Activated CD8-positive, alpha-beta memory T cell treated with anti-CD3 and anti-CD28 coated beads, Interleukin-2, amount 50 U/mL, for 24 hours (primary cell): ENCODE measurements around the gene PARVB.

Experiments used
- DNase-seq: peaks from one replicate; pipeline ENCODE4 v3.0.0-alpha.2; 2020; ENCODE audit errors: extremely low read depth

The PARVB gene

GRCh38 chr22:44217346-44217745, 193.2 kb downstream of the PARVB start:
- DNase-seq: no peak

- DNase-seq: no peak
These were observed 194.0 kb downstream of the PARVB start for GRCh38 chr22:44218071-44218470.

- no peak for DNase-seq
These were observed 195.2 kb downstream of the PARVB start for GRCh38 chr22:44219101-44219870.

GRCh38 chr22:44220727-44221680, 196.9 kb downstream of the PARVB start:
- no peak for DNase-seq

GRCh38 chr22:44221710-44222475, 197.8 kb downstream of the PARVB start:
- DNase-seq: no peak
